HepG2 (cell line): Measurements from ENCODE around the gene KCNMA1. TPM values are rescaled to one million over a fixed set of nuclear protein-coding genes. Genes with fewer than 3 reads are reported as not detected.

Source experiments
- ATAC-seq: fragments of 200-7000 bp; cut with Tn5 transposase; 3 replicates; pipeline ENCODE4 v1.9.1; 2020; ENCODE audit warnings: mild to moderate bottlenecking, moderate library complexity
- BruUV-seq: library from RNA; stranded (reverse); fragments of 400-500 nt; replicated peaks from 2 replicates; lab custom pipeline; 2021; lab: Mats Ljungman, UMichigan
- CTCF ChIA-PET: fragments of 300-600 bp; formaldehyde crosslinking; extraction: SDS; loops from one replicate; lab custom pipeline; 2021; ENCODE audit warnings: low total read pairs, inconsistent platforms, low intra/inter-chr PET ratio; lab: Yijun Ruan, JAX
- POLR2A ChIA-PET: fragments of 350-600 bp; sonication (Branson Sonifier 250); formaldehyde crosslinking; loops from one replicate; lab custom pipeline; 2020; ENCODE audit warnings: antibody characterized with exemption, inconsistent platforms; lab: Yijun Ruan, JAX
- DNase-seq: peaks from one replicate; pipeline ENCODE4 v3.0.0-alpha.2; 2015; ENCODE audit warnings: low spot score
- FAIRE-seq: peaks from 3 replicates; lab custom pipeline; 2011; peaks lifted over from hg19 to GRCh38; lab: Jason Lieb, UNC
- H2AFZ ChIP-seq: one replicate; pipeline ENCODE4 v1.6.1; 2011; ENCODE audit warnings: low read length, inconsistent platforms
- H3K27ac ChIP-seq: fragments of 300-600 bp; 3 replicates; pipeline ENCODE4 v1.8.0; 2011; ENCODE audit warnings: mixed run types, mild to moderate bottlenecking, mixed read lengths, low read length, inconsistent platforms; ENCODE audit not compliant: insufficient read depth; ENCODE audit errors: extremely low read length
- H3K27me3 ChIP-seq, 2 experiments: fragments of 200-600 bp in 1 of 2; 2 replicates in 1 of 2; 3 replicates in 1 of 2; pipeline versions ENCODE4 v1.6.0 to v1.8.0; 2011; ENCODE audit warnings: low read length in 2 of 2, mild to moderate bottlenecking in 2 of 2, moderate library complexity in 2 of 2, inconsistent platforms in 1 of 2; ENCODE audit not compliant: insufficient read depth in 2 of 2, control insufficient read depth in 1 of 2
- H3K36me3 ChIP-seq, 2 experiments: fragments of 200-600 bp in 1 of 2; replicated peaks in 1 of 2; 2 replicates in 1 of 2; 3 replicates in 1 of 2; pipeline versions ENCODE4 v1.5.1 to v1.8.0; 2011; ENCODE audit warnings: low read length in 2 of 2, inconsistent platforms in 1 of 2; ENCODE audit not compliant: insufficient read depth in 2 of 2, control insufficient read depth in 1 of 2
- H3K4me1 ChIP-seq: 2 replicates; pipeline ENCODE4 v1.5.1; 2012; ENCODE audit warnings: low read length, inconsistent platforms; ENCODE audit not compliant: insufficient read depth
- H3K4me2 ChIP-seq: 2 replicates; pipeline ENCODE4 v1.6.0; 2011; ENCODE audit warnings: low read depth, low read length, inconsistent platforms
- H3K4me3 ChIP-seq, 3 experiments: fragments of 200-600 bp in 1 of 3; sonication (generic), shearing (Covaris generic) in 1 of 3; replicated peaks in 1 of 3; 2 replicates each; pipeline ENCODE4 v1.5.1; 2011 to 2016; ENCODE audit warnings: low read length in 3 of 3, inconsistent platforms in 2 of 3, low read depth in 2 of 3, mild to moderate bottlenecking in 2 of 3, control low read depth in 1 of 3, mixed read lengths in 1 of 3; ENCODE audit not compliant: insufficient read depth in 1 of 3
- H3K79me2 ChIP-seq: one replicate; pipeline ENCODE4 v1.6.1; 2011; ENCODE audit warnings: low read length, inconsistent platforms; ENCODE audit not compliant: insufficient read depth
- H3K9ac ChIP-seq: 2 replicates; pipeline ENCODE4 v1.6.0; 2011; ENCODE audit warnings: mild to moderate bottlenecking, low read depth, low read length, inconsistent platforms; ENCODE audit not compliant: insufficient read depth
- H3K9me3 ChIP-seq: 2 replicates; pipeline ENCODE4 v1.5.1; 2012; ENCODE audit warnings: mild to moderate bottlenecking, low read length
- H4K20me1 ChIP-seq: 2 replicates; pipeline ENCODE4 v1.6.0; 2011; ENCODE audit warnings: inconsistent platforms, mild to moderate bottlenecking, low read length, moderate library complexity; ENCODE audit not compliant: insufficient read depth
- ERF ChIP-seq: IDR thresholded peaks from 2 replicates; pipeline ENCODE4 v1.6.1; 2018; ENCODE audit warnings: missing biosample characterization, missing genetic modification reagents
- HNF4A ChIP-seq: sonication (generic); formaldehyde crosslinking; IDR thresholded peaks from 2 replicates; pipeline ENCODE4 v1.4.0; 2020; ENCODE audit warnings: missing genetic modification reagents
- JARID2 ChIP-seq: sonication (generic); formaldehyde crosslinking; IDR thresholded peaks from 2 replicates; pipeline ENCODE4 v1.8.1; 2023; ENCODE audit warnings: missing genetic modification reagents, inconsistent platforms; ENCODE audit not compliant: insufficient replicate concordance
- STAT5B ChIP-seq: sonication (generic); formaldehyde crosslinking; IDR thresholded peaks from 2 replicates; pipeline ENCODE4 v1.4.0; 2020; ENCODE audit warnings: missing genetic modification reagents
- SYNCRIP ChIP-seq: fragments of 200-400 bp; formaldehyde crosslinking; IDR thresholded peaks from 2 replicates; pipeline ENCODE4 v1.6.1; 2018; ENCODE audit warnings: mild to moderate bottlenecking, low read depth, low read length; ENCODE audit not compliant: insufficient read depth
- TAF1 ChIP-seq: sonication (generic); formaldehyde crosslinking; IDR thresholded peaks from 2 replicates; pipeline ENCODE4 v1.4.0; 2020; ENCODE audit warnings: missing genetic modification reagents
- THAP11 ChIP-seq: IDR thresholded peaks from 2 replicates; pipeline ENCODE4 v1.6.1; 2016; ENCODE audit warnings: missing biosample characterization, missing genetic modification reagents
- XBP1 ChIP-seq: sonication (generic); formaldehyde crosslinking; IDR thresholded peaks from 2 replicates; pipeline ENCODE4 v1.5.0; 2020; ENCODE audit warnings: missing genetic modification reagents
- ZNF350 ChIP-seq: sonication (generic); formaldehyde crosslinking; IDR thresholded peaks from 2 replicates; pipeline ENCODE4 v1.4.0; 2020; ENCODE audit warnings: mild to moderate bottlenecking, low read depth, missing genetic modification reagents, borderline replicate concordance
- ZNF607 ChIP-seq: sonication (generic); formaldehyde crosslinking; IDR thresholded peaks from 2 replicates; pipeline ENCODE4 v1.5.1; 2020; ENCODE audit warnings: missing genetic modification reagents, mild to moderate bottlenecking, borderline replicate concordance
- ZNF777 ChIP-seq: sonication (generic); formaldehyde crosslinking; IDR thresholded peaks from 2 replicates; pipeline ENCODE4 v1.4.0; 2020; ENCODE audit warnings: missing genetic modification reagents
- ZSCAN22 ChIP-seq: sonication (generic); formaldehyde crosslinking; IDR thresholded peaks from 2 replicates; pipeline ENCODE4 v1.4.0; 2020; ENCODE audit warnings: mild to moderate bottlenecking, missing genetic modification reagents
- in situ Hi-C: cut with HindIII; loops from 2 replicates; pipeline ENCODE4 v1.10.0; 2017; ENCODE audit warnings: low pct_unique_long_range_greater_than_20kb; ENCODE audit not compliant: extremely low pct_ligation_motif_present
- intact Hi-C: fragments of 100-400 bp; cut with micrococcal nuclease; formaldehyde crosslinking; loops from one replicate; pipeline ENCODE4 v1.10.0; 2022; ENCODE audit not compliant: unreplicated experiment
- polyA plus RNA-seq, 8 experiments: library from polyadenylated mRNA; depleted of rRNA in 3 of 8; stranded (reverse) in 7 of 8; unstranded in 1 of 8; fragments of >200 nt; fragmentation: Illumina TruSeq in 4 of 8; extraction: Trizol in 4 of 8; gene quantifications; 2 replicates each; pipeline versions ENCODE4 v1.2.1 to v1.2.3, GENCODE V29; 2011 to 2016; ENCODE audit warnings: low read depth in 4 of 8, missing spikeins in 1 of 8, mixed read lengths in 1 of 8; ENCODE audit not compliant: insufficient read depth in 1 of 8
- total RNA-seq, 5 experiments: library from RNA; depleted of rRNA; stranded (reverse); fragments of >200 nt; fragmentation: Illumina TruSeq; extraction: Trizol; gene quantifications; 2 replicates each; pipeline ENCODE4 v1.2.3, GENCODE V29; 2016; ENCODE audit warnings: low read depth in 1 of 5
- TF ChIP-seq, protein P1 (sequence below): sonication (generic); formaldehyde crosslinking; IDR thresholded peaks from 2 replicates; pipeline ENCODE4 v1.4.0; 2020; ENCODE audit warnings: missing genetic modification reagents, borderline replicate concordance
- TF ChIP-seq, protein P2 (sequence below): sonication (generic); formaldehyde crosslinking; IDR thresholded peaks from 2 replicates; pipeline ENCODE4 v1.9.0; 2021; ENCODE audit warnings: missing genetic modification reagents, borderline replicate concordance
- TF ChIP-seq, protein P3 (sequence below): sonication (generic); formaldehyde crosslinking; IDR thresholded peaks from 2 replicates; pipeline ENCODE4 v1.4.0; 2020; ENCODE audit warnings: missing genetic modification reagents, borderline replicate concordance
- TF ChIP-seq, protein P4 (sequence below): sonication (generic); formaldehyde crosslinking; IDR thresholded peaks from 2 replicates; pipeline ENCODE4 v1.5.0; 2020; ENCODE audit warnings: mild to moderate bottlenecking, missing genetic modification reagents, moderate library complexity

KCNMA1 gene
- total and polyA plus RNA-seq, 2 of the 13 experiments (the other 11 are each of a cell fraction or from before 2014, with no cell fraction given): 0.02 TPM; not detected in 1

DNA sequence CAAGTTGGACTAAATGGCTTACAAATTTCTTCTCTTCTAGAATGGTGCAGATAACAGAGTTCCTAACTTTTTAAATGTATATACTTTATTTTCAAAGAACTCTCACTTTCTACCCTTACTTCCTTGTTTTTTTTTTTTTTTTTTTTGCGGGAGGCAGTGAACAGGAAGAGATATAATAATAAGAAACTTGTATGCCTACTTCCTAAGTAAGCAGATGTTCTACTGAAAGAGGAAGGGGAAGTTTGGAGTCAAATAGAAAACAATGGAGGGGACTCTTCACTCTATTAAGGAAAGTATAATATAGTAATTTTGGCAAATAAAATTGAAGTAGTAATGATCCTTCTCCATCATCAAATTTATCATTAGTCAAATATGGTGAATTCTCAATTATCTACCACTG lies 754.0 kb downstream of the KCNMA1 start (continued):
- TF ChIP-seq ZNF607 (CRISPR knock-in tag): no peak
- TF ChIP-seq, protein P1, sequence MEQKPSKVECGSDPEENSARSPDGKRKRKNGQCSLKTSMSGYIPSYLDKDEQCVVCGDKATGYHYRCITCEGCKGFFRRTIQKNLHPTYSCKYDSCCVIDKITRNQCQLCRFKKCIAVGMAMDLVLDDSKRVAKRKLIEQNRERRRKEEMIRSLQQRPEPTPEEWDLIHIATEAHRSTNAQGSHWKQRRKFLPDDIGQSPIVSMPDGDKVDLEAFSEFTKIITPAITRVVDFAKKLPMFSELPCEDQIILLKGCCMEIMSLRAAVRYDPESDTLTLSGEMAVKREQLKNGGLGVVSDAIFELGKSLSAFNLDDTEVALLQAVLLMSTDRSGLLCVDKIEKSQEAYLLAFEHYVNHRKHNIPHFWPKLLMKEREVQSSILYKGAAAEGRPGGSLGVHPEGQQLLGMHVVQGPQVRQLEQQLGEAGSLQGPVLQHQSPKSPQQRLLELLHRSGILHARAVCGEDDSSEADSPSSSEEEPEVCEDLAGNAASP (CRISPR knock-in tag): no peak

DNA sequence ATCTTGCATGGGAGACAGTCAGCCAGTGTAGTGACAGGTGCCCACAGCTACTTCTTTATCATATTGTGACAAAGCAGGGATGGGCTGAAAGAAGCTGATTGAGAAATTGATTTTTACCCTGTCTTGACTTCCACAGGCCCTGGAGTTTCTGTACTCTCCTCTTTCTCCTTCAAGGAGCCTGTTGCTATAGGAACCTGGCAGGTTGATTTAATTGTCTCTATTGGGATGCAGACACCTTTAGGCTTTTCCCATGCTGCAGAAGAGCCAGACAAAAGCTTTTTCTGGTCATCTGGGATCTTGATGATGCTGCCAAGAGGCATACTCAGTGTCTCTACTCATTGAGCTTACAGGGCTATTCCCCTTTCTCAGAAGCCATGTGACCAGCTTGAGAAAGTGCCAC lies 754.8 kb downstream of the KCNMA1 start:
- no TSS peak for BruUV-seq
- in situ Hi-C loops: no loop called here
- no peak for ATAC-seq
- no peak for TF ChIP-seq SYNCRIP
- TF ChIP-seq ZNF777 (CRISPR knock-in tag): no peak
- TF ChIP-seq, protein P2, sequence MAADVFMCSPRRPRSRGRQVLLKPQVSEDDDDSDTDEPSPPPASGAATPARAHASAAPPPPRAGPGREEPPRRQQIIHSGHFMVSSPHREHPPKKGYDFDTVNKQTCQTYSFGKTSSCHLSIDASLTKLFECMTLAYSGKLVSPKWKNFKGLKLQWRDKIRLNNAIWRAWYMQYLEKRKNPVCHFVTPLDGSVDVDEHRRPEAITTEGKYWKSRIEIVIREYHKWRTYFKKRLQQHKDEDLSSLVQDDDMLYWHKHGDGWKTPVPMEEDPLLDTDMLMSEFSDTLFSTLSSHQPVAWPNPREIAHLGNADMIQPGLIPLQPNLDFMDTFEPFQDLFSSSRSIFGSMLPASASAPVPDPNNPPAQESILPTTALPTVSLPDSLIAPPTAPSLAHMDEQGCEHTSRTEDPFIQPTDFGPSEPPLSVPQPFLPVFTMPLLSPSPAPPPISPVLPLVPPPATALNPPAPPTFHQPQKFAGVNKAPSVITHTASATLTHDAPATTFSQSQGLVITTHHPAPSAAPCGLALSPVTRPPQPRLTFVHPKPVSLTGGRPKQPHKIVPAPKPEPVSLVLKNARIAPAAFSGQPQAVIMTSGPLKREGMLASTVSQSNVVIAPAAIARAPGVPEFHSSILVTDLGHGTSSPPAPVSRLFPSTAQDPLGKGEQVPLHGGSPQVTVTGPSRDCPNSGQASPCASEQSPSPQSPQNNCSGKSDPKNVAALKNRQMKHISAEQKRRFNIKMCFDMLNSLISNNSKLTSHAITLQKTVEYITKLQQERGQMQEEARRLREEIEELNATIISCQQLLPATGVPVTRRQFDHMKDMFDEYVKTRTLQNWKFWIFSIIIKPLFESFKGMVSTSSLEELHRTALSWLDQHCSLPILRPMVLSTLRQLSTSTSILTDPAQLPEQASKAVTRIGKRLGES (CRISPR knock-in tag): no peak
- no peak for TF ChIP-seq STAT5B (CRISPR knock-in tag)
- no peak for TF ChIP-seq JARID2 (CRISPR knock-in tag)
- TF ChIP-seq ZSCAN22 (CRISPR knock-in tag): no peak
- TF ChIP-seq, protein P3, sequence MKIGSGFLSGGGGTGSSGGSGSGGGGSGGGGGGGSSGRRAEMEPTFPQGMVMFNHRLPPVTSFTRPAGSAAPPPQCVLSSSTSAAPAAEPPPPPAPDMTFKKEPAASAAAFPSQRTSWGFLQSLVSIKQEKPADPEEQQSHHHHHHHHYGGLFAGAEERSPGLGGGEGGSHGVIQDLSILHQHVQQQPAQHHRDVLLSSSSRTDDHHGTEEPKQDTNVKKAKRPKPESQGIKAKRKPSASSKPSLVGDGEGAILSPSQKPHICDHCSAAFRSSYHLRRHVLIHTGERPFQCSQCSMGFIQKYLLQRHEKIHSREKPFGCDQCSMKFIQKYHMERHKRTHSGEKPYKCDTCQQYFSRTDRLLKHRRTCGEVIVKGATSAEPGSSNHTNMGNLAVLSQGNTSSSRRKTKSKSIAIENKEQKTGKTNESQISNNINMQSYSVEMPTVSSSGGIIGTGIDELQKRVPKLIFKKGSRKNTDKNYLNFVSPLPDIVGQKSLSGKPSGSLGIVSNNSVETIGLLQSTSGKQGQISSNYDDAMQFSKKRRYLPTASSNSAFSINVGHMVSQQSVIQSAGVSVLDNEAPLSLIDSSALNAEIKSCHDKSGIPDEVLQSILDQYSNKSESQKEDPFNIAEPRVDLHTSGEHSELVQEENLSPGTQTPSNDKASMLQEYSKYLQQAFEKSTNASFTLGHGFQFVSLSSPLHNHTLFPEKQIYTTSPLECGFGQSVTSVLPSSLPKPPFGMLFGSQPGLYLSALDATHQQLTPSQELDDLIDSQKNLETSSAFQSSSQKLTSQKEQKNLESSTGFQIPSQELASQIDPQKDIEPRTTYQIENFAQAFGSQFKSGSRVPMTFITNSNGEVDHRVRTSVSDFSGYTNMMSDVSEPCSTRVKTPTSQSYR (CRISPR knock-in tag): no peak
- no peak for TF ChIP-seq ERF
- TF ChIP-seq, protein P4, sequence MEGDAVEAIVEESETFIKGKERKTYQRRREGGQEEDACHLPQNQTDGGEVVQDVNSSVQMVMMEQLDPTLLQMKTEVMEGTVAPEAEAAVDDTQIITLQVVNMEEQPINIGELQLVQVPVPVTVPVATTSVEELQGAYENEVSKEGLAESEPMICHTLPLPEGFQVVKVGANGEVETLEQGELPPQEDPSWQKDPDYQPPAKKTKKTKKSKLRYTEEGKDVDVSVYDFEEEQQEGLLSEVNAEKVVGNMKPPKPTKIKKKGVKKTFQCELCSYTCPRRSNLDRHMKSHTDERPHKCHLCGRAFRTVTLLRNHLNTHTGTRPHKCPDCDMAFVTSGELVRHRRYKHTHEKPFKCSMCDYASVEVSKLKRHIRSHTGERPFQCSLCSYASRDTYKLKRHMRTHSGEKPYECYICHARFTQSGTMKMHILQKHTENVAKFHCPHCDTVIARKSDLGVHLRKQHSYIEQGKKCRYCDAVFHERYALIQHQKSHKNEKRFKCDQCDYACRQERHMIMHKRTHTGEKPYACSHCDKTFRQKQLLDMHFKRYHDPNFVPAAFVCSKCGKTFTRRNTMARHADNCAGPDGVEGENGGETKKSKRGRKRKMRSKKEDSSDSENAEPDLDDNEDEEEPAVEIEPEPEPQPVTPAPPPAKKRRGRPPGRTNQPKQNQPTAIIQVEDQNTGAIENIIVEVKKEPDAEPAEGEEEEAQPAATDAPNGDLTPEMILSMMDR (CRISPR knock-in tag): no peak
- TF ChIP-seq THAP11 (CRISPR knock-in tag): no peak
- TF ChIP-seq HNF4A (CRISPR knock-in tag): no peak
- TF ChIP-seq ZNF350 (CRISPR knock-in tag): no peak
- no peak for TF ChIP-seq TAF1 (CRISPR knock-in tag)
- no peak for TF ChIP-seq XBP1

More for the DNA sequence above, 754.8 kb downstream of the KCNMA1 start:
- FAIRE-seq (no peak), DNase-seq (no peak)
- intact Hi-C loops: no loop called here
- Histone ChIP-seq H3K9ac (no peak overlapping the region), H3K4me2 (no peak overlapping the region), H3K9me3 (no peaks in the 10 kb centered on the region), H3K27ac (no peak overlapping the region), H3K4me1 (no peaks in the 10 kb centered on the region), H3K27me3 (peaks cover 2 to 10% of the 10 kb centered on the region in 2 experiments; a peak in 4 of 5 replicates), H4K20me1 (no peaks in the 10 kb centered on the region), H3K79me2 (no peaks in the 10 kb centered on the region), H3K36me3 (no peaks in the 10 kb centered on the region), H3K4me3 (no peak overlapping the region), H2AFZ (no peak overlapping the region)
- ChIA-PET CTCF (no interaction called here), POLR2A (no interaction called here)
